ENCODE results near the gene SRRD.

Gene SRRD

DNA sequence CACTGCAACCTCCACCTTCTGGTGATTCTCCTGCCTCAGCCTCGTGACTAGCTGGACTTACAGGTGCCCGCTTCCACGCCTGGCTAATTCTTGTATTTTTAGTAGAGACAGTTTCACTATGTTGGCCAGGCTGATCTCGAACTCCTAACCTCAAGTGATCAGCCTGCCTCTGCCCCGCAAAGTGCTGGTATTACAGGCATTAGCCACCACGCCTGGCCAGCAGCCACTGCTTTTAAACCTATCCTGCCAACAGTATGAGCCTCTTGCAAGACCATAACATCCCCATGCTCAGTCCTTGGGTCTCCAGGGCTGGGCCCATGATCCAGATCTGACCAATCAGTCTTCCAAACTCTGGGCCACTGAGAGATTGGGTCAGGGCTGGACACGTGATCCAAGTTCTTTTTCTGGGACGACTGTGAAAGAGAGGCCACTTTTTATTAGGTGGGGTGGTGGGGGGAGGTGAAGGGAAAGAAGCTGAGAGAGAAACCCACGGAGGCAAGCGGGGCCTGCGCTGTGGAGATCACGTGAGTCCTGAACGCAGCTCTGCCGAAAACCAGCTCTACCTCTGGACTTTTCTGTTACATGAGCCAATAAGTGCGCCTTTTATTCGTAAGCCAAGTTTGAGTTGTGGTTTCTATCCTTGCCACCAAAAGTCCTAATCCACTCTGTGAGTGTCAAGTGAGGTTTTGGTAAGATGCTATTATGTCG, 36.7 kb upstream of the SRRD start:
- TF ChIP-seq TCF12 (IDR thresholded peaks at IDR 0.05; ENCODE audit: low read depth) (no peak), CREB1 (IDR thresholded peaks at IDR 0.05; ENCODE audit: low read depth) (no peak), TEAD4 (IDR thresholded peaks at IDR 0.05) (no peak), CEBPB (IDR thresholded peaks at IDR 0.05) (no peak), TAF1 (IDR thresholded peaks at IDR 0.05; ENCODE audit: low read depth) (no peak), RAD21 (IDR thresholded peaks at IDR 0.05; ENCODE audit: low read depth) (no peak), FOXM1 (IDR thresholded peaks at IDR 0.05; ENCODE audit: borderline replicate concordance, low read depth) (no peak), NFIC (IDR thresholded peaks at IDR 0.05) (no peak), EGR1 (IDR thresholded peaks at IDR 0.05) (no peak), YY1 (IDR thresholded peaks at IDR 0.05; ENCODE audit: low read depth) (no peak), ZBTB7A (IDR thresholded peaks at IDR 0.05; ENCODE audit: low read depth) (no peak), EP300 (IDR thresholded peaks at IDR 0.05; ENCODE audit: borderline replicate concordance) (no peak)
- TF ChIP-seq, protein P1, sequence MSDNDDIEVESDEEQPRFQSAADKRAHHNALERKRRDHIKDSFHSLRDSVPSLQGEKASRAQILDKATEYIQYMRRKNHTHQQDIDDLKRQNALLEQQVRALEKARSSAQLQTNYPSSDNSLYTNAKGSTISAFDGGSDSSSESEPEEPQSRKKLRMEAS (IDR thresholded peaks at IDR 0.05): no peak
- TF ChIP-seq, protein P2, sequence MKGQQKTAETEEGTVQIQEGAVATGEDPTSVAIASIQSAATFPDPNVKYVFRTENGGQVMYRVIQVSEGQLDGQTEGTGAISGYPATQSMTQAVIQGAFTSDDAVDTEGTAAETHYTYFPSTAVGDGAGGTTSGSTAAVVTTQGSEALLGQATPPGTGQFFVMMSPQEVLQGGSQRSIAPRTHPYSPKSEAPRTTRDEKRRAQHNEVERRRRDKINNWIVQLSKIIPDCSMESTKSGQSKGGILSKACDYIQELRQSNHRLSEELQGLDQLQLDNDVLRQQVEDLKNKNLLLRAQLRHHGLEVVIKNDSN (IDR thresholded peaks at IDR 0.05): no peak
- TF ChIP-seq, protein P3, sequence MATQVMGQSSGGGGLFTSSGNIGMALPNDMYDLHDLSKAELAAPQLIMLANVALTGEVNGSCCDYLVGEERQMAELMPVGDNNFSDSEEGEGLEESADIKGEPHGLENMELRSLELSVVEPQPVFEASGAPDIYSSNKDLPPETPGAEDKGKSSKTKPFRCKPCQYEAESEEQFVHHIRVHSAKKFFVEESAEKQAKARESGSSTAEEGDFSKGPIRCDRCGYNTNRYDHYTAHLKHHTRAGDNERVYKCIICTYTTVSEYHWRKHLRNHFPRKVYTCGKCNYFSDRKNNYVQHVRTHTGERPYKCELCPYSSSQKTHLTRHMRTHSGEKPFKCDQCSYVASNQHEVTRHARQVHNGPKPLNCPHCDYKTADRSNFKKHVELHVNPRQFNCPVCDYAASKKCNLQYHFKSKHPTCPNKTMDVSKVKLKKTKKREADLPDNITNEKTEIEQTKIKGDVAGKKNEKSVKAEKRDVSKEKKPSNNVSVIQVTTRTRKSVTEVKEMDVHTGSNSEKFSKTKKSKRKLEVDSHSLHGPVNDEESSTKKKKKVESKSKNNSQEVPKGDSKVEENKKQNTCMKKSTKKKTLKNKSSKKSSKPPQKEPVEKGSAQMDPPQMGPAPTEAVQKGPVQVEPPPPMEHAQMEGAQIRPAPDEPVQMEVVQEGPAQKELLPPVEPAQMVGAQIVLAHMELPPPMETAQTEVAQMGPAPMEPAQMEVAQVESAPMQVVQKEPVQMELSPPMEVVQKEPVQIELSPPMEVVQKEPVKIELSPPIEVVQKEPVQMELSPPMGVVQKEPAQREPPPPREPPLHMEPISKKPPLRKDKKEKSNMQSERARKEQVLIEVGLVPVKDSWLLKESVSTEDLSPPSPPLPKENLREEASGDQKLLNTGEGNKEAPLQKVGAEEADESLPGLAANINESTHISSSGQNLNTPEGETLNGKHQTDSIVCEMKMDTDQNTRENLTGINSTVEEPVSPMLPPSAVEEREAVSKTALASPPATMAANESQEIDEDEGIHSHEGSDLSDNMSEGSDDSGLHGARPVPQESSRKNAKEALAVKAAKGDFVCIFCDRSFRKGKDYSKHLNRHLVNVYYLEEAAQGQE (IDR thresholded peaks at IDR 0.05; ENCODE audit: low read depth): no peak

DNA sequence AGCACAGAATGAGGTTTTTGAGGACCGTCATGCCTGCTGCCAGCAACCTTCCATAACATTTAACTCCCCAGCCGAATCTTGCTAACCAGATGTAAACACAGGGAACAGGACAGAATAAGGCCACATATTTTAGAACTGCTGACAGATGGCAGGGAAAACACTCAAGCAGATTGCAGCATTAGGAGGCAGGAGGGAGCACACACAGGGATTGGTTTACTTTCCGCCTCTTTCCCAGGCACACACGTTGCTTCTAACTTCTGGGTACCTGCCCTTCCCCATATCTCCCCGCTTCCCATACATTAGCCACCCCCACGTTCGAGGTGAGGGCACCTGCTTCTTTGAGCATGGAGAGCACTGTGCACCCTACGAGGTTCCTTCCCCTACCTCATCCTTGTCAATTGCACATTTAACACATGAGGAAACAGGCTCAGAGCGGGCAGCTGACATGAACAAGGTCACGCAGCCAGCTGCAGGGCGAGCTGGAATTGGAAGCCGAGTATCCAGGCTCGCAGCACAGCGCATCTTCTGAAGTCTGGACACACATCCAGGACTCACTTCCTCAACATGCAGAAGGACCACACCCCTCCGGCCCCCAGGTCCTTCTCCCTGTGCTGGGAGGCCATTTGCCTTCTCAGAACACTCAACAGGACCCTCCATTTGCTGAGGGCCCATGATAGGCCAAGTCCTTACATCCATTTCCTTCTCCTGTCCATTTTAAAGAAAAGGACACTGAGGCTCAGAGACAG, 35.9 kb upstream of the SRRD start:
- TF ChIP-seq, protein P2 (IDR thresholded peaks at IDR 0.05): no peak
- TF ChIP-seq EP300 (IDR thresholded peaks at IDR 0.05; ENCODE audit: borderline replicate concordance): no peak
- no peak for TF ChIP-seq FOXM1 (IDR thresholded peaks at IDR 0.05; ENCODE audit: borderline replicate concordance, low read depth)
- TF ChIP-seq TAF1 (IDR thresholded peaks at IDR 0.05; ENCODE audit: low read depth): no peak
- no peak for TF ChIP-seq CEBPB (IDR thresholded peaks at IDR 0.05)
- no peak for TF ChIP-seq YY1 (IDR thresholded peaks at IDR 0.05; ENCODE audit: low read depth)
- TF ChIP-seq EGR1 (IDR thresholded peaks at IDR 0.05): no peak
- TF ChIP-seq, protein P1 (IDR thresholded peaks at IDR 0.05): no peak
- no peak for TF ChIP-seq CREB1 (IDR thresholded peaks at IDR 0.05; ENCODE audit: low read depth)
- no peak for TF ChIP-seq NFIC (IDR thresholded peaks at IDR 0.05)
- TF ChIP-seq, protein P3 (IDR thresholded peaks at IDR 0.05; ENCODE audit: low read depth): no peak
- no peak for TF ChIP-seq RAD21 (IDR thresholded peaks at IDR 0.05; ENCODE audit: low read depth)
- TF ChIP-seq TEAD4 (IDR thresholded peaks at IDR 0.05): no peak
- no peak for TF ChIP-seq TCF12 (IDR thresholded peaks at IDR 0.05; ENCODE audit: low read depth)
- TF ChIP-seq ZBTB7A (IDR thresholded peaks at IDR 0.05; ENCODE audit: low read depth): no peak

DNA sequence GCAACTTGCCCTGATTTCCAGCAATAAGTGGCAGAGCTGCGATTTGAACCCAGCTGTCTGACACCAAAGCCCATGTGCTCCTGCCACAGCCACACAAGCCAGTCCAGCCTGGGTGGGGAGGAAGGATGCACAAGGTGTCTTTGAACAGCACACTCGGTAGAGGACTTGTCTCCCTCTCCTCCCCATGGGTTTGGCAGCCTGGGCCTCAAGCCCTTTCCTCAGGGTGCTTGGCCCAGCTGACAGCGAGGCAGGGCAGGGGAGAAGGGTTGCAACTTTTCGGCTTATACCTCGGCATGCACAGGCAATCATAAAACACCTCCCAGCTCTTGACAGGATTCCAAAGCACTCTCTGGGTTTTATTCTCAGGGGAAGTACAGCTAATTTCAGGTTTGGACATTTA, 35.3 kb upstream of the SRRD start:
- no peak for TF ChIP-seq NFIC (IDR thresholded peaks at IDR 0.05)
- TF ChIP-seq EGR1 (IDR thresholded peaks at IDR 0.05): no peak
- TF ChIP-seq CEBPB (IDR thresholded peaks at IDR 0.05): no peak
- TF ChIP-seq EP300 (IDR thresholded peaks at IDR 0.05; ENCODE audit: borderline replicate concordance): no peak
- no peak for TF ChIP-seq CREB1 (IDR thresholded peaks at IDR 0.05; ENCODE audit: low read depth)
- TF ChIP-seq TAF1 (IDR thresholded peaks at IDR 0.05; ENCODE audit: low read depth): no peak
- no peak for TF ChIP-seq TCF12 (IDR thresholded peaks at IDR 0.05; ENCODE audit: low read depth)
- TF ChIP-seq, protein P1 (IDR thresholded peaks at IDR 0.05): no peak
- TF ChIP-seq TEAD4 (IDR thresholded peaks at IDR 0.05): no peak
- no peak for TF ChIP-seq ZBTB7A (IDR thresholded peaks at IDR 0.05; ENCODE audit: low read depth)
- TF ChIP-seq, protein P3 (IDR thresholded peaks at IDR 0.05; ENCODE audit: low read depth): no peak
- TF ChIP-seq, protein P2 (IDR thresholded peaks at IDR 0.05): no peak
- no peak for TF ChIP-seq YY1 (IDR thresholded peaks at IDR 0.05; ENCODE audit: low read depth)
- no peak for TF ChIP-seq FOXM1 (IDR thresholded peaks at IDR 0.05; ENCODE audit: borderline replicate concordance, low read depth)
- no peak for TF ChIP-seq RAD21 (IDR thresholded peaks at IDR 0.05; ENCODE audit: low read depth)
